GM20000 (cell line): ENCODE measurements around the gene FSTL4.

Source experiments
- DNase-seq: peaks from one replicate; pipeline ENCODE4 v3.0.0; 2012; ENCODE audit warnings: low spot score
- TF ChIP-seq, protein P1 (sequence below): IDR thresholded peaks from 2 replicates; pipeline ENCODE4 v1.5.1; 2012; ENCODE audit warnings: mild to moderate bottlenecking, control low read depth; ENCODE audit errors: extremely low read depth, missing control alignments

FSTL4 gene

DNA sequence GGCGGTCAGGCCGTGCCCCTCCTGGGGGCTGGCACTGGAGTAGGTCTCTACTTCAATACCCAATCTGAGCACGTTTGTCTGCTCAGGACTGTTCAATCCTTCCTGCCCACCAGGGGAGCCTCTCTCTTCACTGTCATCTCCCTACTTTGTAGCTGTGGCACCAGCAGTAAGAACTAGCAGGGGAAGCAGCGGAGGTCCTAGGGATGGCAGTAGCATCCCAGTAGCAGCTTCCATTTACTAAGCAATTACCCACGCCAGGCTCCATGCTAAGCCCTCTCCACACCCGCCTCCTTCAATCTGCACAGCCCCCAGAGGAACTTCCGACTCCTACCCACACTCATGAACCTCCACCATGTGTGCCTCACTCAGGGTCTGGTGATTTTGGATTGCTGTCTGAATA, 31.7 kb downstream of the FSTL4 start:
- DNase-seq: no peak
- TF ChIP-seq, protein P1, sequence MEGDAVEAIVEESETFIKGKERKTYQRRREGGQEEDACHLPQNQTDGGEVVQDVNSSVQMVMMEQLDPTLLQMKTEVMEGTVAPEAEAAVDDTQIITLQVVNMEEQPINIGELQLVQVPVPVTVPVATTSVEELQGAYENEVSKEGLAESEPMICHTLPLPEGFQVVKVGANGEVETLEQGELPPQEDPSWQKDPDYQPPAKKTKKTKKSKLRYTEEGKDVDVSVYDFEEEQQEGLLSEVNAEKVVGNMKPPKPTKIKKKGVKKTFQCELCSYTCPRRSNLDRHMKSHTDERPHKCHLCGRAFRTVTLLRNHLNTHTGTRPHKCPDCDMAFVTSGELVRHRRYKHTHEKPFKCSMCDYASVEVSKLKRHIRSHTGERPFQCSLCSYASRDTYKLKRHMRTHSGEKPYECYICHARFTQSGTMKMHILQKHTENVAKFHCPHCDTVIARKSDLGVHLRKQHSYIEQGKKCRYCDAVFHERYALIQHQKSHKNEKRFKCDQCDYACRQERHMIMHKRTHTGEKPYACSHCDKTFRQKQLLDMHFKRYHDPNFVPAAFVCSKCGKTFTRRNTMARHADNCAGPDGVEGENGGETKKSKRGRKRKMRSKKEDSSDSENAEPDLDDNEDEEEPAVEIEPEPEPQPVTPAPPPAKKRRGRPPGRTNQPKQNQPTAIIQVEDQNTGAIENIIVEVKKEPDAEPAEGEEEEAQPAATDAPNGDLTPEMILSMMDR: no peak

DNA sequence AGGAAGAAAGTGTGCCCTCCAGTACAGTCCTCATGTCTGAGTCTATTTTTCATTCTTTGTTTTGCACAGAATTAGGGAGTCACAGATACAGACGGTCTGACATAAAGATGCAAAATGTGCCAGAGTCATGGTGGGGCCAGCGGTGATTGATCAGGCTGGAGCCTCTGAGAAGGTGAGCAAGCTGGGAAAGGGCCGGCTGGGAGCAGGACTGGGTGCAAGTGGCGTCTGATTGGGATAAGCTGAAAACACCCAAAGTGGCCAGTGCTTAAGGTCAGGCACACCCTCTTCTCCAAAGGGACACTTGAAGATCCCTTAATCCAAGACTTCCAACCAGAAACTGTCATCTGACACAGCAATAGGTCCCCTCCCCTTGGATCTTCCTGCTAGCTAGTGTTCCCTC, 32.6 kb downstream of the FSTL4 start:
- TF ChIP-seq, protein P1: no peak
- DNase-seq: no peak

DNA sequence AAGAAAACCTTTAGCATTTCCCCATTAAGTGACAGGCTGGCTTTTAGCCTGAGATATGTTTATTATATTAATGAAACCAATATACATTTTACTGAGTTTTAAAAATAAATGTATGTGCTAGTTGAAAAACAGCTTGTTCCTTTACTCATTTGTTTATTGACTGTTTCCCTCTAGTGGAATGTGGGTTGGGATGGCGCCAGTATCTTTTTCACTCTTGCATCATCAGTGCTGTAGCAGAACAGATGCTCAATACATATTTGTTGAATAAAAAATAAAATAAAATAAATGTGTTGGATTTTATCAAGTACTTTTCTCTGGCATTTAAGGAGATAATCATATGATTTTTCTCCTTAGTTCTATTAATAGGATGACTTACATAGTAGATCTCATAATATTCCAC, 43.0 kb downstream of the FSTL4 start:
- TF ChIP-seq, protein P1: no peak
- no peak for DNase-seq

DNA sequence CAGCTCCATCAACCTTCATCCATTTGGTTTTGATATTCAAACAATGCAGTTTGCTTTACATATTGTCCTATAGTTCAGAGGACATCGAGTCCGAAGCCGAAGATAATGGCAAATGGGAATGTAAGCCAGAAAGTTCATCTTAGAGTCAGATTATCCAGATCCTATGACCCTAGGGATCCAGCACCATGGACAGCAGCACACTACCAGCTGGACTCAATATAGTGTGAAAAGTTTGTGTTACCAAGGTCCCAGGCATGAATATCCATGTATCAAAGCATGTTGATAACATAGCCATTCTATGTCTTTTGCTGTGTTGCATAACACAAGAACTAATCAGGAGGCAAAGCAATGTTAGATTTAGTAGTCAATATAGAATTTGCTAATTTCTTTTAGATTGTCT, 46.3 kb downstream of the FSTL4 start:
- no peak for DNase-seq
- TF ChIP-seq, protein P1: no peak

DNA sequence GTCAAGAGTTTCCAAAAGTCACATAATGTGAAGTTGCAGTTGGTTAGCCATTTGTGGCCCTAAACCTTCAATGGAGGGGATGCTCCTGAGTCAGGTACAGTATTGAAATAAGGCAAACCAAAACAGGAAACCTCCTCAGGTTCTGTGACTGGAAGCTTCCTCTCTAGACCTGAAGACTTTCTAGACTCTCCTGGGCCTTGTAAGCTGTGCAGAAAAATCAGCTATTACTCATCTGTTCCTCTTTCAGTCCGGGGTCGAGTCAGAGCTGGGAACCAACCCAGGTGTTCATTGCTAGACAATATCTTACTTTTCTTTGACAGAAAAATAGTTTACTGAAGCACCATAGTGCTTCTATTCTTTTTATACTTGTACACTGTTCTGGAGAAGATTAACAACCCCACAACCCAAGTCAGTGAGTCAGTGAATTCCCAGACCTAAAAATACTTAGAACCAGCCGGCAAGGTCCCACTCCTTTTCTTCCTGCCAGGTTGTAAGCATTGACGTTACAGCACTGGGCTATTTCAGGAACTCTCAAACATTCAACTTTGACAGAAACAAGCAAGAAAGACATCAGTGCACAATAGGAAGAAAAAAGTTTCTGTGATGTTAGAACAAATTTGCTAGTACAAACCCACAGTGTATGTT, 47.3 kb downstream of the FSTL4 start:
- no peak for DNase-seq
- TF ChIP-seq, protein P1: no peak

DNA sequence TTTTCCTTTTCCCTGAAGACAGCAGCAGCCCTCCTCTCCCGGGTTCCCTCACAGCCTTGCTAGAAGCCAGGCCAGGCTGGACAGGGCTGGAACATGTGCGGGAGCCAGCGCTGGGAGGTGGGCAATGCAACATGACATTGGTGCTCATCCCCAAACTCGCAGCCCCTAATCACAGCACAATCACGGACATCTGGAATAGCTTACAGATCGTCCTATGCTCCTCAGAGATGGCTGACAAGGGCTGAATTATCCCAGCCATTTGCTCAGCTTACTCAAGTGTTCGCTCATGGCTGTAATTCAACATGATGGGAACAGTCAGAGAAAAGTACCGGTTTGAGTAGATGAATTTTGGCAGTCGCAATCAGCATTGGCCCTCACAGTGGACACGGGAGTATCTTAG, 49.8 kb downstream of the FSTL4 start:
- no peak for DNase-seq
- TF ChIP-seq, protein P1: no peak

DNA sequence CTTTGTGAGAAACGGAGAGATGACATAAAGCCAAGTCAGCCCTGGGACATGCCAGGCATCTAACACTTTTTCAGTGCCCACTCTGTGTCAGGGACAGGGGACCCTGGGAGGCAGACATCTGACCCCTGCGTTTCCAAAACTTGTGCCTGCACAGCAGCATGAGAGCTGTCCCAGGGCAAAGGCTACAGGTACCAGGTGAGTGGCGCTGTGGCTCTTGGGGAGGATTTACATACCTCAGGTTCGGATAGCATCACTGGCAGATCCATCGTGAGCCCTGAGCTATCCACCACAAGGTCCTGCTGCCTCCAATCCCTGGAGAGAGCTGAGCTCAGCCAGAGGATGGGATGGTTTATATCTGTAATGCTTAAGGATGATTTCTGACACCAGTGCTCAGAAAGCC, 52.4 kb downstream of the FSTL4 start:
- TF ChIP-seq, protein P1: no peak
- DNase-seq: no peak
